ENCODE data around the gene SCYL3.
"Not testable (repeated sequence)": the region's sequence is repeated elsewhere in the genome, so short reads cannot be mapped to it uniquely, and the experiment has no call there.

The SCYL3 gene

DNA sequence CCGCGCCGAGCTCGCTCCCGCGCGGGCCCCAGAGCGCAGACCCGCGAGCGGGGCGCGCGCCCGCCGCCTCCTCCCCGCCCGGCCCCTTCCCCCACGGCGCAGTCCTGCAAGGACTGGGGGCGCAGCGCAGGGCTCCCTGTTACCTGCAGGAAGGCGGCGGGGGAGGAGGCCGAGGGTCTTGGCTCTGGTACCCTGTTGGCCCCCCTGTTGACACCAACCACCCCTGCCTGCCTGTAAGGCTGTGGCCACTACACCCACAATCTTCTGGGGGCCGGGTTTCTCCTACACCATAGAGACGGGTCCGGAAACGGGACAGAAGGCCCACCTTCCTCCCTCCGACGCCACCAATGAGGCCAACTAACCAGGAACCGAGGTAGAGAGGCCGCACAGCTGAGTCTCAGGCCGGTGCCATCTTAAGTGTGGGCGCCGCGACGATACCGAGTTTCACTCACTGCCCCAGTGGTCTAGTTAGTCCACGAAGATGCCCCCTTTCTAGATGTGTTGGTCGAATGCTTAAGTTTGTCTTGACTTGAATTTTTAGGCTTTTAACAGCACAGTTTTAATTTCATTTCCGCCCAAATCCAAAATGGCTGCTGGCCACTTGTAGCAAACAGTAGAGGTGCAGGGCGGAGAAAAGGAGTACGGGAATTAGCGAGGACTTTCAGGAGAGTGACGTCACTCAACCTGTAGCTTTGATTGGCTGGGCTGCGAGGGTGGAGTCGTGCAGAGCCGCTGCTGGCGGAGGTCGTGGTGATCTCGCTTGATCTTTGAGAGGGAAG lies at the start of gene SCYL3:
Gene SCYL3, minus strand, starts transcription at position 252 of the 779 bp plus-strand sequence. CDS start 5,056 bp downstream, outside the sequence.
- DNase-seq: peak; percentile 84

DNA sequence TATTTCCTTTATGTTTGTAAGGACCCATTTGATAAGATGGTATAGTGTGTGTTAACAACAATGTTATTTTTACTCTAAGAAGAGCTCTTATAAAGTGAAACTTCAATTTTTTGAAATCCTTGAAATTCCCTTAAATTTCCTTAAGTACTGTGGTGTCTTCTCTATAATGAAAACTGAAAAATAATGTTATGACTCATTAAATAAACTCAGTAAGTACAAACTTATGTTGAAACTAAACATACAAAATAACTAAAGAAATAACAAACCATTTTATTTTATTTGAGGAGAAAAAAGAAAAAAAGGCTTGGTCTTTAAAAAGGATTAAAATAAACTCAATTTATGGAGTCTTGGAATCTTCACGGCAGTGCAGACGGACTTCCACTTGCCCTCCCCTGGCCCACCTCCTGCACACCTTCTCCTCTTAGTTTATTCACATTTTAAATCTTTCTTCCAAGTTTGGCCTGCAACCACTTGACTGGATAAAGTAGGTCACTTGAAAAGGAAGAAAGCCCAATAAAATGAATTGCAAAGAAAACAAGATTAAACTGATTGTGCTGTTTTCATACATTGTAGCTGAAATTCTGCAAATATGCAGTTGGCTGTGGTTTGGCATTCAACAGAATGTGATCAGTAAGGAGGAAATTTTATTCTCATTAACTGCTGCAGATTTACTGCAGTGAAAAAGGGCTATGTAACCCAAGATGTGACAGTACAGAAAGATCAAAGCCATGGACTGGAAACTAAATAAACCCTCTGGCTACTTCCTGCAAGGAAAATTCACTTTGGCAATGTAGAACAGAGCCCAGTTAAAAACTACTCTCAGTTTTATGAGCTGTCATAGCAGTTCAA lies 48.5 kb upstream of the SCYL3 start:
- no peak for DNase-seq

GRCh38 chr1:169933984-169934725 lies 40.5 kb upstream of the SCYL3 start:
- no peak for DNase-seq

DNA sequence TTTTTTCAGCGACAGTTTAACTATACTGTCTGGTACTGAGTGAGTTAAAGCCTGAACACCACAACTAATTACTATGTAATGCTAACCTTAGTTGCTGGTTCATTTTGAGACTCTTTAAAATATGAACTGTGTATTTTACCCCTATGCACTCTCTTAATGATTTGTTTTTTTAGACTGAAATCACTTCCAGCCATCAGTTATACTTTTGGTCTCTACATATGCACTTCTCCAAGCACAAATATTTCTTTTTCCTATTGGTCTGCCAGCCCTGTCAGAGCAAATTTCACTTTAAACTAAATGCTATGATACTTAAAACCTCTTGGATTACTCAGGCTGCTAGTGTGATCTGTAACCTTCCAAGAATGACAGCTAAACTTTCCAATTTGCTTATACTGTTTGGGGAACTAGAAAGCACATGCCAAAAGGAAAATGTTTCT lies 38.1 kb upstream of the SCYL3 start:
- no peak for DNase-seq

DNA sequence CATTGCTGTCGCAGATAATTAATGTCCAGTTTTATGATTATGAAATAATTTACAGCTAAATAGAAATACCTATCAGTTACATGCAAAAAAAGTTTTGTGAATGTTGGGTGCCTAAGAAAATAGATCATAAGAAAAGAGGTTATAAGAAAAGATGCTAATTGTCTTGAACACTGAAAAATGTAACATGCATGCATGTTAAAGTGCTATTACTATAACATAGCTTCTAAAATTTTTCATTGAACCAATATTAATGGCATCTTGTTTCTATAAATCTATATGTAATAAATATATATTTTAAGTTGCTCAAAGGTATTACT lies 35.5 kb upstream of the SCYL3 start:
- no peak for DNase-seq

DNA sequence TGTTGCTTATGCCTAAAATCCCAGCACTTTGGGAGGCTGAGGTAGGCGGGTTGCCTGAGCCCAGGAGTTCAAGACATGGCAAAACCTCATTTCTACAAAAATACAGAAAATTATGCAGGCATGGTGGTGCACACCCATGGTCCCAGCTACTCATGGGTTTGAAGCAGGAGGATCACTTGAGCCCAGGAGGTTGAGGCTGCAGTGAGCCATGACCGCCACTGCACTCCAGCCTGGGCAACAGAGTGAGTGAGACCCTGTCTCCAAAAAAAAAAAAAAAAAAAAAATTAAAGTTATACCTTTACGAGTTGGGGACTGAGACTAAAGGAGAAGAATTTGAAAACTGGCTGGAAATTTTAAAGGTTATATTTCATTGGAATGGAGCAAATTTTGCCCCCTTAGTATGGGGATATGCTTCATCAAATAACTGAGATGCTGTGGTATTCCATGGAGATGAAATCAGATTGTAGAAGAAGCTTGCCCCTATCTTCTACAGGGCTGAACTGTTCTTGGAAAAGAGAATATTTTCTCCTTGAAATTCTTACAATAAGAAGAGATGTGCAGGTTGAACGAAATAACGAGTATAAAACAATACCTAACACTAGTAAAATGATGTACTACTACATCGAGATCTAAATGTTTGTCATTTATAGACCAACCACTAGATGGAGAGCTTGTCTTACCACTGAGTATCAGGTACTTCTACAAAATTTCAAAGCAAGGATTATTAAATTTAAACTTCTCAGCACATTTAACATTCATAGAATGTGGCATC lies 34.9 kb upstream of the SCYL3 start:
- peak; percentile 29 for DNase-seq

DNA sequence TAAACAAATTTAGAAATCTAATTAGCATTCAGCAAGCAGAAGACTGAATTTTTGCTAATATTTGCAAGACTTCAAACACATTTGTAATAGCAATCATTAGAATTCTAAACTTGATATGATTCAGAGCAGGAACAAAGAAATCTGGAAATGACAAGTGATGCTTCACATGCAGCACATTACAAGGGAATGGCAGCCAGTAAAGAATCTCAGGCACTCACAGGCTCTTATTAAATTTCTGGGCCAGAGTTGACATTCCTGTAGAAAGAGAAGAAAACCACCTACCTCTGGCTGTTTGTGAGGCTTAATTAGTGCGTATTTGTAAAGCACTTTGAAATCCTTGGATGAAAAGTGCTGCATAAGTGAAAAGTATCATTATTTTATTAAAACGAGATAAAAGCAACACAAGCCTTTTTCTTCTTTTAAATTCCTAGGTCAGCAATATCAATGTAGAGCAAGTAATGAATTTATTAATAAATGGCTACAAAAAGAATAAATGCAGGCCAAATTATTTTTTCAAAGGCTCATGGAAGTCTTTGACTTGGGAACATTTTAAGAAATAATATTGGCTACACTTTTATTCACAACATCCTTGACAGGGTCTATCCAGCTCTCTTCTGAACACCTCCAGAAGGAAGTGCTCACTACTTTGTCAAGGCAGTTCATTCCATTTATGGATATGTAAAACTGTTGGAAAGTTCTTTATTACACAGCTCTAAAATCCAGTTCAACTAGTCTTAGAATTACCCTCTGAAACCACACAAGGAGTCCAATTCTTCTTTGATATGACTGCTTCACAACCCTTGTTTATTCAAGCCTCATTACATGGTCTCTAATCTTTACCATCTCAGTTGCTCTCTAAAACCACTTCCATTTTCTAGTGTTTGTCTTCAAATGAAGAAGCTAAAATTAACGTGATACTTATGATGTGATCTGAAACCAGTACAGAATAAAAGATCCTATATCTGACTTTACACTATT lies 32.1 kb upstream of the SCYL3 start:
- peak; percentile 8 for DNase-seq

DNA sequence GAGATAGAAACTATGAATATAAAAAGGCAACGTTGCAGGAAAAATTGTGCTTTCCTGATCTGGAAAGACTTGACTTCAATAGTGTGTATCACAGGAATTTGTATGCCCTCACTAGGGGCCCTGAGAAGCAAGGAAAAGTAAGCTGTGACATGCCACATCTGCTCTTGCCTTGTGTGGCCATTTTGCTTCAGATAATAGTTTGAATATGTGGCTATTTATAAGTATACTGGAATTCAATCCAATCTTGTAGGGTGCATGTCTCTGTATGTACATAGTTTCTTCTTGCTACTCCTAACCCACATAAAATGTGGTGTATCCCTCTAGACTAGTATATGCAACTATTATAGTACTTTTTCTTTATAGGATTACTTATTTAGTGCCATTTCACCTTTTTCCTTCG lies 31.1 kb upstream of the SCYL3 start:
- DNase-seq: no peak

DNA sequence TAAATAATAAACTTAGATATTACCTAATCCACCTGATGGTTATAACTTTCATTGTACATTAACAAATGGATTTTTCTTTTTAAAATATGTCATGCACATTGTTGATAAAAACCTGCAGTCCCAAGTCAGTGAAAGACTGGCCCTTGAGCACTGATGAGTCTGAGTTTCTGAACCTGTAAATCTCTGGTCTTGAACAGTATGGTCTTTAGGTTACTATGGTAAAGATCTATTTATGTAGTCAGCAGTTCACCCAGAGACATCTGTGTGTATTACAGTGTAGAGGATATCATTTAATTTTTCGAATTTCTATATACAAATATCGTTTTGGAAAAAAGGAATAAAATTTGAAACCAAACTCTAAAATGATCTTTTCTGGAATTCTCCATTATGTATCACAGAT lies 30.4 kb upstream of the SCYL3 start:
- DNase-seq: no peak

- no peak for DNase-seq
Measured at GRCh38 chr1:169921080-169921479, 27.4 kb upstream of the SCYL3 start.

DNA sequence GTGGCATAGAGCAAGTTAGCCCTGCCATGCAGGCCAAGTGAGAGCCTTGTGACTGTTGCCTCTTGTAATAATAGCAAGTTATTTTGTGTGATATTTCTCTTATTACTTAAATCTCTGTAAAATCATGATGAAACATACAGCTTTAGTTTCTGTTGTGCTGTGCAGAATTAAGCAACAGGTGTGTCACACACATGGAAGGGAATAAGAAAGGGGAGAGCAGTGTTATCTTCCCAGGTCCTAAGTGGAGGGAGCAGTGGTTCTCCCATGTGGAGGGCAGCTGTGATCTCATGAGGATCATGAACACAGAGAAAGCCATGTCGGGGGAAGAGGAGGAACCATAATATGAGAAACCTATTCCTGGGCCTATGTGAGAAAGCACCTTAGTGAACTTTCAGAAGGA lies 25.2 kb upstream of the SCYL3 start:
- no peak for DNase-seq

DNA sequence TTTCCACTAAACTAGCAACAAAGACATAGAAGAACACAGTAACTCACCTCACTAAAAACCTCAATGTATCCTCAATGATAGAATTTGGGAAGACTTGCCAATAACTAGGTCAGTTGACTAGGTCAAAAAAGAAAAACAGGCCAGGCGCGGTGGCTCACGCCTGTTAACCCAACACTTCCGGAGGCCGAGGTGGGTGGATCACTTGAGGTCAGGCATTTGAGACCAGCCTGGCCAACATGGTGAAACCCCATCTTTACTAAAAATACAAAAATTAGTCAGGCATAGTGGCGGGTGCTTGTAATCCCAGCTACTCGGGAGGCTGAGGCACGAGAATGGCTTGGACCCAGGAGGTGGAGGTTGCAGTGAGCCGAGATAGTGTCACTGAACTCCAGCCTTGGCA lies 24.5 kb upstream of the SCYL3 start:
- not testable (repeated sequence) for DNase-seq

DNA sequence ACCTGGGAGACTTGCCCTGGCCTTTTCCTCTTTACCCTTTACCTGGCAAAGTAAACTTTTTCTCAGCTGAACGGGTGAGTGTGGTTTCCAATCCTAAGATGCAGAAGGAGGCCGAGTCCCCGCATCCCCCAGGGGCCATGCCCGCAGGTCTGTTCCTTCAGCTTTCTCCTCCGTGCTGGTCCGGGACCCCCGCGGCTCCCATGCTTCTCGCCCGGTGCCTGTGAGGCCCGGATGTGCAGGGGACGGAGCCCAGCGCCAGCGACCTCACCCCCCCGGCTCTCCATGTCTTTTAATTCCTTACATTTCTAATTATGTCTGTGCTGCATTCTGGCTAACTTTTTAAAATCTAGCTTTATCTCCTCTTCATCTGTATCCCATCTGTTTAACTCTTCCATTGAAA lies 21.5 kb upstream of the SCYL3 start:
- DNase-seq: no peak

DNA sequence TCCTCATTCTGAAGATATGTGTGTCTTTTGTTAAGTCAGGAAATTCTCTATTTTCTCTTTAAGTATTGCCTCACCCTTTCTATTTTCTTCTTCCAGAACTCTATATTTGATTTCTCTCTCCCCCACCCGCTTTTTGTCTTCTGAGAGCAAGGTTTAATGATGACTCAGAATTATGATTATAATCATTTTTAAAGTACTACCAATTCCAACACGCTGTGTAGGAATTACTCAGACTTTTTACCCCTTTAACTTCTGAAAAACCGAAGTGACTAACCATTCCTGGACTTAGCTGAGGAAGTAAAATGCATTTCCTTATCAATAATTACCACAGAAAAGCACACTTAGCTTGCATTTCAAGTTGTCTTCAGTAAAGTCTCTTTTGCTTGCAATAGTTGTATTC lies 20.8 kb upstream of the SCYL3 start:
- DNase-seq: no peak

- no peak for DNase-seq
Measured at GRCh38 chr1:169909499-169909898, 15.8 kb upstream of the SCYL3 start.

GRCh38 chr1:169906938-169907337 lies 13.2 kb upstream of the SCYL3 start:
- no peak for DNase-seq

DNA sequence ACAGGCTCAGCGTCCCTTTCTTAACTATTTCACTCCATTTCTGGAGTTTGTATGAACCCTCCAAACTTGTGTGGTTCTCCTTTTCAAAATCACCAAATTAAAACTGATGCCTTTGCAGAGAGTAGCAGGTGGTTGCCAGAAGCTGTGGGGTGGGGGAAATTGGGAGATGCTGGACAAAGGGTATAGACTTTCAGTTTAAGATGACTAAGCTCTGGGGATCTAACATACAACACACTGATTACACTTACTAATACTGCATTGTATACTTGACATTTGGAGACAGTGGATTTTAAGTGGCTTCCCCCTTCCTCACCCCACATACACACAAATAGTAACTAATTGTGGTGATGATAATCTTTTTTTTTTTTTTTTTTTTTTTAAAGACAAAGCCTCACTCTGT lies 11.1 kb upstream of the SCYL3 start:
- DNase-seq: no peak

GRCh38 chr1:169902751-169903150 lies 9.1 kb upstream of the SCYL3 start:
- no peak for DNase-seq

DNA sequence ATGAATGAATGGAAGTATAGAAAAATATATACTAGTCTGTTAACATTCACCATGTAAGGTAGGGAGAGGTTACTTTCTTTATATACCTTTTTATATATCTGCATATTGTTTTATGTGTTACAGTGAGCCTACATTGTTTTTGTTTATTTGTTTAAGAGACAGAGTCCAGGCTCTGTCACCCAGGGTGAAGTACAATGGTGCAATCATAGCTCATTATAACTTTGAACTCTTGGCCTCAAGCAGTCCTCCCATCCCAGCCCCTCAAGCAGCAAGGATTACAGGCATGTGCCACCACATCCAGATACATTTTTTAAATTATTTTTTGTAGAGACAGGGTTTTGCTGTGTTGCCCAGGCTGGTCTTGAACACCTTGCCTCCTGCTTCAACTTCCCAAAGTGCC lies 7.4 kb upstream of the SCYL3 start:
- DNase-seq: no peak

- no peak for DNase-seq
Measured at GRCh38 chr1:169900571-169900970, 6.9 kb upstream of the SCYL3 start.

DNA sequence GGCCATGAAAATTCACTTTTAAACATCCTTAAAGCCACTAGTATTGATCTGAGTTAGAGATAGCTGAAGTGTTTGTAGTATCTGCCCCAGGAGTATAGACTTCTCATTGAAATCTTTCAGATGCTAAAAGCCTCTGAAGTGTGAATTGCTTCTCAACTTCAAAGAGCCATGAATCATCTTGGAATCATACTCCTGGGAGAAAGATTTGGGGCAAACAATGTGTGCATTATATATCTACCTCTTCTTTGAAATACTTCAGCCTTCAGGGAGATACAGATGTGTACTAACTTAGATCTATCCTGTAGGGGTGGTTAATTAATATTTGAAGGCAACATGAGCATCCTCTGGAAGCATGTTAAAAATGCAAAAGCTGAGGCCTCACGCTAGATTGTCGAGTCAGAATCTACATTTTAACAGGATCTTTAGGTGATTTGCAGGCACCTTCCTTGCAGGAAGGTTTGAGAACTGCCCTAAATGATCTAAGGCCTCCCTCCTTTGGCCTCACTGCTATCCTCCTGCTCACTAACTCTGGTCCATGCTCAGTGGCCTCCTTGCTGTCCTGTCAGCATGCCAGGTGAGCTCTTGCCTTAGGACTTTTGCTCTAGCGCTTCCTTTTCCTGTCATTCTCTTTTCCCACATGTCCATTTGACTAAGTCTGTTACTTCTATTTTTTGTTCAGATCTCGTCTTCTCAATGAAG lies 6.0 kb upstream of the SCYL3 start:
- DNase-seq: no peak

All from NCI-H2029 treated with DMSO at 0.1 percent for 48 hours (cell line).